ENCODE results near the gene RABL6.

RABL6 gene

DNA sequence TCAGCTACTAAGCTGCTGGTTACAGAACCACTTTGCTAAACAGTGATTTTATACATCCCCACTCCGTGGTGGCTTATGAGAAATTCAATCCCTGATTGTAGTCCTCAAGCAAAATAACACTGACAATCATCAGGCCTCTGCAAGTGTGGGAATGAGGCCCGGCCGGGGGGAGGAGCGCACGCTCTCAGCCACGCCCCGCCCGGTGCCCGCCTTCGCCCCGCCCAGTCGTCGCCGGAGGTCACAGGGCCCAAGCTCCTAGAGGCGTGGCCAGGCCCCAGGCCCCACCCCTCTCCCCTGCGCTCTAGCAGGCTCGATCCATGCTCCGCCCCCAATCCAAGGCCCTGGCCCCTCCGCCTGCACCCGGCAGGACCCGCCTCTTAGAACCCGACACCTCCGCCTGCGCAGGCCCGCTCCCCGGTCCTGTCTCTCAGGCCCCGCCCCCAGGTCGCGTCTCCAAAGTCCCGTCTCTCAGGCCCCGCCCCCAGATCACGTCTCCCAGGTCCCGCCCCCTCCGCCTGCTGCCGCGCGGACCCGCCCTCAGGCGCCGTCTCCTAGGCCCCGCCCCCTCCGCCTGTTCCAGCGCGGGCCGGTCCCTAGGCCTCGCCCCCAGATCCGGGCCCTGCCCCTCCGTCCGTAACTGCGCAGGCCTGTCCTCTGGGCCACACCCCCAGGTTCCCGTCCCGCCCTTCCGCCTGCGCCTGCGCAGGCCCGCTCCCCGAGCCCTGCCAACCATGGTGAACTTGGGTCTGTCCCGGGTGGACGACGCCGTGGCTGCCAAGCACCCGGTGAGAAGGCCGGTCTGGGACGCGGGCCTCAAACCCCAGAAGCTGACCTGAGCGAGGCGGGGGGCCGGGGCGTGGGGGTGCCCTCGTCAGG lies 16.9 kb upstream of the RABL6 start, which contains the start of gene TMEM141:
TSS of gene TMEM141 (plus strand) at position 705 of the 876 bp plus-strand sequence. CDS start at position 732, 27 bp downstream.
- Histone ChIP-seq H3K4me2 (peak within 1 kb of the TSS; percentile 51), H3K27ac (peak within 1 kb of the TSS; percentile 76)

DNA sequence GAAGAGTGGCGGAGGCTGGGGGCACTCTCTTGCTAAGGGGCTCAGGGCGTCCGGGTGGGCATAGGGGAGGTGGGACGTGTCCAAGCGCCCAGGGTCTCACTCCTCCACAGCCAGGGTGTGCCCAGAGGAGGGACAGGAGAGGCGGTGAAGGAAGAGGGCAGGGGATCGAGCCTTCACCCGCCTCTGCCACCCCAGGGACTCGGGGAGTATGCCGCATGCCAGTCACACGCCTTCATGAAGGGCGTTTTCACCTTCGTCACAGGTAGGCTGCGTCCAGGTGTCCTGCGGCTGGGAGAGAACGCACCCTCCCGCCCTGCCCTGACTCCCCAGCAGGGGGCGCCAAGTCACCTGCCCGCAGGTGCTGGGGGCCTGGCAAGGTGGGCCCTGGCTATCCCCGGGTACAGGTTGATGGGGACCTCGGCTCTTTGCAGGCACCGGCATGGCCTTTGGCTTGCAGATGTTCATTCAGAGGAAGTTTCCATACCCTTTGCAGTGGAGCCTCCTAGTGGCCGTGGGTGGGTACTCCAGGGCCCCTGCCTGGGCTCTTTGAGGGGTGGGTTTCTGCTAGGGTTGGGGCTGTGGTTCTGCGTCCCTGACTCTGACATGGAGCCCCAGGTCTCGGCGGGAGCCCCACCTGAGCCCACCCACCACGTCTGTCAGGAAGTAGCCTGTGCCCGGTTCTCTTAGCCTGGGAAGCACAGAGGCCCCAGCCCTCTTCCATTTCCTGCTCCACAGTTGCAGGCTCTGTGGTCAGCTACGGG lies 16.1 kb upstream of the RABL6 start:
- TF ChIP-seq, protein P1, sequence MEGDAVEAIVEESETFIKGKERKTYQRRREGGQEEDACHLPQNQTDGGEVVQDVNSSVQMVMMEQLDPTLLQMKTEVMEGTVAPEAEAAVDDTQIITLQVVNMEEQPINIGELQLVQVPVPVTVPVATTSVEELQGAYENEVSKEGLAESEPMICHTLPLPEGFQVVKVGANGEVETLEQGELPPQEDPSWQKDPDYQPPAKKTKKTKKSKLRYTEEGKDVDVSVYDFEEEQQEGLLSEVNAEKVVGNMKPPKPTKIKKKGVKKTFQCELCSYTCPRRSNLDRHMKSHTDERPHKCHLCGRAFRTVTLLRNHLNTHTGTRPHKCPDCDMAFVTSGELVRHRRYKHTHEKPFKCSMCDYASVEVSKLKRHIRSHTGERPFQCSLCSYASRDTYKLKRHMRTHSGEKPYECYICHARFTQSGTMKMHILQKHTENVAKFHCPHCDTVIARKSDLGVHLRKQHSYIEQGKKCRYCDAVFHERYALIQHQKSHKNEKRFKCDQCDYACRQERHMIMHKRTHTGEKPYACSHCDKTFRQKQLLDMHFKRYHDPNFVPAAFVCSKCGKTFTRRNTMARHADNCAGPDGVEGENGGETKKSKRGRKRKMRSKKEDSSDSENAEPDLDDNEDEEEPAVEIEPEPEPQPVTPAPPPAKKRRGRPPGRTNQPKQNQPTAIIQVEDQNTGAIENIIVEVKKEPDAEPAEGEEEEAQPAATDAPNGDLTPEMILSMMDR (conservative IDR thresholded peaks at IDR 0.05; ENCODE audit: low read depth, low read length) = peak; percentile 99
- Histone ChIP-seq H3K79me2 (ENCODE audit: insufficient read depth, low read depth) (no peaks in the 10 kb centered on the region), H2AFZ (ENCODE audit: low read depth) (peak overlapping the region; percentile 48; the same call in 1 of the 2 replicates), H3K27me3 (ENCODE audit: insufficient read depth, low read depth) (peaks cover 13% of the 10 kb centered on the region; the same call in 1 of the 2 replicates), H3K36me3 (ENCODE audit: insufficient read depth) (no peaks in the 10 kb centered on the region), H3K4me2 (peak overlapping the region; percentile 51), H3K27ac (peak overlapping the region; percentile 76), H3K4me1 (ENCODE audit: low read depth, poor library complexity, severe bottlenecking) (peaks cover 51% of the 10 kb centered on the region), H3K9ac (peak overlapping the region; percentile 68), H4K20me1 (ENCODE audit: insufficient read depth) (no peaks in the 10 kb centered on the region), H3K4me3 (IDR thresholded peaks at IDR 0.05; ENCODE audit: insufficient read depth, low read depth, low read length) (no peak overlapping the region)

More for the DNA sequence above, 16.9 kb upstream of the RABL6 start, which contains the start of gene TMEM141:
- Histone ChIP-seq H3K79me2 (ENCODE audit: insufficient read depth, low read depth) (no peaks in the 10 kb centered on the region), H3K9ac (peak within 1 kb of the TSS; percentile 68), H3K4me3 (IDR thresholded peaks at IDR 0.05; ENCODE audit: insufficient read depth, low read depth, low read length) (no peak within 1 kb of the TSS), H3K36me3 (ENCODE audit: insufficient read depth) (no peaks in the 10 kb centered on the region), H3K4me1 (ENCODE audit: low read depth, poor library complexity, severe bottlenecking) (peaks cover 51% of the 10 kb centered on the region), H4K20me1 (ENCODE audit: insufficient read depth) (no peaks in the 10 kb centered on the region), H2AFZ (ENCODE audit: low read depth) (peak within 1 kb of the TSS; percentile 48; the same call in 1 of the 2 replicates), H3K27me3 (ENCODE audit: insufficient read depth, low read depth) (peaks cover 7% of the 10 kb centered on the region; the same call in 1 of the 2 replicates)
- TF ChIP-seq, protein P1 (conservative IDR thresholded peaks at IDR 0.05; ENCODE audit: low read depth, low read length) = no peak

DNA sequence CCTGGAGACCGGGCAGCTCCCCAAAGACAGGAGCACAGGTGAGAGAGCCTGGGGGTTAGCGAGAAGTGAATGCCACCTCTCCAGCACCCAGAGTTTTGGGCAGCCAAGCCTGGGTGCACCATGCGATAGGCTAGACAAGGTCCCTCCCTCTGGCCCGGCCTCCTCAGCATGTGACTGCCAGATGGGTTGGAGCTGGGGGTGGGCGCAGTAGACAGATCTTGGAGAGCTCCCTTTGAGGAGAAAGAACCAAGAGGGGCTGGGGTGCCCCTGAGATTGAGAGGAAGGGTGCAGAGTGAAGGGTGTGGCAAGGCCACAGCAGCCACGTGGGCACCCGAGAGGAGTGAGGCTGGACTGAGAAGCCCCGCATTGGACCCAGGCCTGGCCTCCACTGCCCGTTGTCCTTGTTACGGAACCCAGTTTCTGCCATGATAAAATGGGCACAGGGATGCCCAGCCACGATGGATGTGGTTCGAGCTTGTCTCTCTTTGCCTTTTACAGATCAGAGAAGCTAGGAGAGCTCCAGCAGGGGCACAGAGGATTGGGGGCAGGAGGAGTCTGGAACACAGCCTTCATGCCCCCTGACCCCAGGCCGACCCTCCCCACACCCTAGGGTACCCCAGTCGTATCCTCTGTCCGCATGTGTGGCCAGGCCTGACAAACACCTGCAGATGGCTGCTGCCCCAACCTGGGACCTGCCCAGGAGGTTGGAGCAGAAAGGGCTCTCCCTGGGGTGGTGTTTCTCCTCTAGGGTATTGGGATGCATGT lies 15.2 kb upstream of the RABL6 start:
- H3K27ac ChIP-seq = no peak overlapping the region; the same call in 1 of the 2 replicates
- H3K4me1 ChIP-seq (ENCODE audit: low read depth, poor library complexity, severe bottlenecking) = peaks cover 48% of the 10 kb centered on the region
- no peaks in the 10 kb centered on the region for H3K36me3 ChIP-seq (ENCODE audit: insufficient read depth)
- H3K27me3 ChIP-seq (ENCODE audit: insufficient read depth, low read depth) = peaks cover 9% of the 10 kb centered on the region; the same call in 1 of the 2 replicates
- no peak overlapping the region for H3K4me3 ChIP-seq (IDR thresholded peaks at IDR 0.05; ENCODE audit: insufficient read depth, low read depth, low read length)
- H3K79me2 ChIP-seq (ENCODE audit: insufficient read depth, low read depth) = no peaks in the 10 kb centered on the region
- no peaks in the 10 kb centered on the region for H4K20me1 ChIP-seq (ENCODE audit: insufficient read depth)
- TF ChIP-seq, protein P1 (conservative IDR thresholded peaks at IDR 0.05; ENCODE audit: low read depth, low read length) = no peak
- H3K9ac ChIP-seq = no peak overlapping the region
- peak overlapping the region; percentile 51 for H3K4me2 ChIP-seq
- no peak overlapping the region for H2AFZ ChIP-seq (ENCODE audit: low read depth)
